K562 (cell line): ENCODE results near the gene USF2. TPM values are rescaled to one million over a fixed set of nuclear protein-coding genes. Genes with fewer than 3 reads are reported as not detected.

Source experiments
- ATAC-seq: fragments of 200-7000 bp; cut with Tn5 transposase; 3 replicates; pipeline ENCODE4 v1.9.1; 2020; ENCODE audit warnings: moderate library complexity
- Bru-seq: library from RNA; stranded (reverse); fragments of 400-500 nt; gene quantifications from one replicate; lab custom pipeline; 2021; lab: Mats Ljungman, UMichigan
- BruChase-seq, 2 experiments: library from RNA; stranded (reverse); fragments of 400-500 nt; gene quantifications; one replicate each; lab custom pipeline; 2021; lab: Mats Ljungman, UMichigan
- BruUV-seq: library from RNA; stranded (reverse); fragments of 400-500 nt; replicated peaks from 2 replicates; lab custom pipeline; 2021; lab: Mats Ljungman, UMichigan
- CTCF ChIA-PET: fragments of 300-600 bp; formaldehyde crosslinking; extraction: SDS; loops from one replicate; lab custom pipeline; 2021; ENCODE audit warnings: low intra/inter-chr PET ratio; lab: Yijun Ruan, JAX
- POLR2A ChIA-PET: fragments of 300-600, 350-650 bp; sonication (Branson Sonifier 250); formaldehyde crosslinking; extraction: SDS; loops from one replicate; lab custom pipeline; 2021; ENCODE audit warnings: antibody characterized with exemption, inconsistent platforms; lab: Yijun Ruan, JAX
- DNase-seq, 4 experiments: peaks; one replicate each; pipeline versions ENCODE4 v3.0.0 to v3.0.0-alpha.2; 2011 to 2018; ENCODE audit warnings: low spot score in 3 of 4, mixed read lengths in 3 of 4; ENCODE audit errors: extremely low read depth in 1 of 4
- FAIRE-seq: peaks from 2 replicates; lab custom pipeline; 2011; peaks lifted over from hg19 to GRCh38; lab: Jason Lieb, UNC
- H2AFZ ChIP-seq: 2 replicates; pipeline ENCODE4 v1.6.0; 2011; ENCODE audit warnings: low read depth, low read length, control low read depth, inconsistent platforms
- H3K27ac ChIP-seq: fragments of 200-600 bp; 3 replicates; pipeline ENCODE4 v1.8.0; 2011; ENCODE audit warnings: low read depth, mild to moderate bottlenecking, control low read depth, inconsistent platforms, low read length, moderate library complexity, mixed read lengths; ENCODE audit errors: extremely low read depth
- H3K27me3 ChIP-seq, 2 experiments: fragments of 300-600 bp in 1 of 2; 2 replicates in 1 of 2; 3 replicates in 1 of 2; pipeline versions ENCODE4 v1.6.0 to v1.8.0; 2011; ENCODE audit warnings: inconsistent platforms in 2 of 2, low read length in 2 of 2, mild to moderate bottlenecking in 1 of 2, mixed read lengths in 1 of 2, moderate library complexity in 1 of 2; ENCODE audit not compliant: control insufficient read depth in 2 of 2, insufficient read depth in 2 of 2
- H3K36me3 ChIP-seq: fragments of 300-600 bp; 3 replicates; pipeline ENCODE4 v1.8.0; 2011; ENCODE audit warnings: mild to moderate bottlenecking, low read length, inconsistent platforms; ENCODE audit not compliant: control insufficient read depth, insufficient read depth
- H3K4me1 ChIP-seq, 2 experiments: fragments of 200-600 bp in 1 of 2; replicated peaks in 1 of 2; 2 replicates in 1 of 2; 3 replicates in 1 of 2; pipeline versions ENCODE4 v1.5.1 to v1.8.0; 2011; ENCODE audit warnings: inconsistent platforms in 2 of 2, low read length in 2 of 2, mild to moderate bottlenecking in 1 of 2, mixed read lengths in 1 of 2, moderate library complexity in 1 of 2; ENCODE audit not compliant: control insufficient read depth in 2 of 2, insufficient read depth in 2 of 2
- H3K4me2 ChIP-seq: 2 replicates; pipeline ENCODE4 v1.6.1; 2011; ENCODE audit warnings: low read length, control low read depth, inconsistent platforms, mixed read lengths; ENCODE audit not compliant: insufficient read depth
- H3K4me3 ChIP-seq: fragments of 200-600 bp; sonication (generic), shearing (Covaris generic); 2 replicates; pipeline ENCODE4 v1.5.1; 2016; ENCODE audit warnings: control low read depth, inconsistent platforms
- H3K79me2 ChIP-seq: fragments of 200-600 bp; 3 replicates; pipeline ENCODE4 v1.8.0; 2011; ENCODE audit warnings: low read length, inconsistent platforms; ENCODE audit not compliant: control insufficient read depth, insufficient read depth
- H3K9ac ChIP-seq, 2 experiments: 2 replicates each; pipeline versions ENCODE4 v1.6.0 to v1.6.1; 2011; ENCODE audit warnings: low read depth in 2 of 2, low read length in 2 of 2, control low read depth in 1 of 2, inconsistent platforms in 1 of 2, mild to moderate bottlenecking in 1 of 2, mixed read lengths in 1 of 2; ENCODE audit not compliant: insufficient read depth in 1 of 2
- H3K9me1 ChIP-seq: one replicate; pipeline ENCODE4 v1.6.0; 2011; ENCODE audit warnings: inconsistent platforms, mild to moderate bottlenecking, low read length, moderate library complexity; ENCODE audit not compliant: control insufficient read depth, insufficient read depth
- H3K9me3 ChIP-seq: replicated peaks from 2 replicates; pipeline ENCODE4 v1.5.1; 2011; ENCODE audit warnings: low read depth, low read length, inconsistent platforms; ENCODE audit not compliant: control insufficient read depth, insufficient read depth
- H4K20me1 ChIP-seq: replicated peaks from 2 replicates; pipeline ENCODE4 v1.6.1; 2011; ENCODE audit warnings: low read length, inconsistent platforms, mixed read lengths; ENCODE audit not compliant: control insufficient read depth, insufficient read depth
- BHLHE40 ChIP-seq: IDR thresholded peaks from 2 replicates; pipeline ENCODE4 v1.6.1; 2011; ENCODE audit warnings: low read length, improper control_type of control experiment
- CCNT2 ChIP-seq: IDR thresholded peaks from 2 replicates; pipeline ENCODE4 v1.6.1; 2011; ENCODE audit warnings: borderline replicate concordance, low read depth, mild to moderate bottlenecking, moderate library complexity, mixed read lengths, low read length; ENCODE audit not compliant: insufficient read length; ENCODE audit errors: extremely low read depth
- FOXJ2 ChIP-seq: fragments of 200-800 bp; sonication (Bioruptor generic); IDR thresholded peaks from 2 replicates; pipeline ENCODE4 v1.6.1; 2016; ENCODE audit warnings: missing genetic modification characterization, missing compliant biosample characterization
- MED1 ChIP-seq: sonication (generic); formaldehyde crosslinking; IDR thresholded peaks from 2 replicates; pipeline ENCODE4 v1.8.1; 2023; ENCODE audit warnings: missing genetic modification reagents, borderline replicate concordance
- MIER1 ChIP-seq: fragments of 450-650 bp; IDR thresholded peaks from 2 replicates; pipeline ENCODE4 v1.6.1; 2016; ENCODE audit warnings: antibody characterized with exemption, mild to moderate bottlenecking, low read depth
- MYC ChIP-seq, 2 experiments: fragments of 250-450 bp in 1 of 2; sonication (Bioruptor Pico) in 1 of 2; IDR thresholded peaks; 2 replicates each; pipeline versions ENCODE4 v1.5.1 to v1.6.1; 2012 to 2021; ENCODE audit warnings: low read depth in 2 of 2, borderline replicate concordance in 1 of 2, improper control_type of control experiment in 1 of 2, low read length in 1 of 2, mild to moderate bottlenecking in 1 of 2, moderate library complexity in 1 of 2
- POLR2AphosphoS5 ChIP-seq: IDR thresholded peaks from 2 replicates; pipeline ENCODE4 v1.6.1; 2011; ENCODE audit warnings: mild to moderate bottlenecking, low read depth, low read length, moderate library complexity; ENCODE audit not compliant: control insufficient read depth, insufficient read depth
- POLR2H ChIP-seq: IDR thresholded peaks from 2 replicates; pipeline ENCODE4 v1.6.1; 2016; ENCODE audit warnings: missing genetic modification characterization, low read depth, mild to moderate bottlenecking, control low read depth, missing compliant biosample characterization, moderate library complexity
- SMARCA5 ChIP-seq: fragments of 450-650 bp; IDR thresholded peaks from 2 replicates; pipeline ENCODE4 v1.6.1; 2016
- ZNF134 ChIP-seq: fragments of 250-450 bp; sonication (Bioruptor Pico); conservative IDR thresholded peaks from 2 replicates; pipeline ENCODE4 v1.4.0; 2020
- ZNF224 ChIP-seq: sonication (generic); formaldehyde crosslinking; IDR thresholded peaks from 2 replicates; pipeline ENCODE4 v1.8.0; 2022; ENCODE audit warnings: mild to moderate bottlenecking, missing genetic modification reagents
- ZNF76 ChIP-seq: fragments of 250-450 bp; sonication (Bioruptor Pico); IDR thresholded peaks from 2 replicates; pipeline ENCODE4 v1.4.0; 2020; ENCODE audit warnings: mild to moderate bottlenecking, moderate library complexity, borderline replicate concordance
- WGBS: fragments of 100-300 bp; shearing (Covaris generic); methylation state at CpG from one replicate; pipeline ENCODE4 v1.1.6; 2016; ENCODE audit warnings: low coverage, mixed read lengths; ENCODE audit not compliant: insufficient coverage; ENCODE audit errors: missing lambda C conversion rate; 5-methylcytosine and 5-hydroxymethylcytosine counted together
- in situ Hi-C: fragments of 300-500 bp; cut with MboI; formaldehyde crosslinking; loops from 4 replicates; pipeline ENCODE4 v1.15.0; 2018; ENCODE audit warnings: inconsistent platforms, mixed read lengths
- intact Hi-C: fragments of 100-400 bp; cut with micrococcal nuclease; formaldehyde crosslinking; loops from 2 replicates; pipeline ENCODE4 v1.14.2; 2022
- long read RNA-seq, 3 experiments: library from polyadenylated mRNA in 2 of 3; library from RNA in 1 of 3; unstranded in 2 of 3; stranded (forward) in 1 of 3; transcript quantifications; one replicate each; pipeline ENCODE4 v2.0.0, GENCODE V29; 2019 to 2022
- polyA minus RNA-seq, 3 experiments: library from RNA; depleted of rRNA, polyadenylated mRNA; stranded (reverse); fragments of >200 nt; gene quantifications; 2 replicates each; pipeline ENCODE4 v1.2.3, GENCODE V29; 2011
- polyA plus RNA-seq, 8 experiments: library from polyadenylated mRNA; depleted of rRNA in 4 of 8; stranded (reverse) in 5 of 8; unstranded in 3 of 8; fragments of >200 nt; fragmentation: Nextera tagmentation in 2 of 8; fragmentation: Illumina TruSeq in 1 of 8; extraction: Ambion mirVana in 2 of 8; extraction: Trizol in 1 of 8; gene quantifications; 2 replicates each; pipeline versions ENCODE4 v1.2.1 to v1.2.3, GENCODE V29; 2011 to 2014; ENCODE audit warnings: inconsistent platforms in 1 of 8, missing spikeins in 1 of 8
- total RNA-seq, 7 experiments: library from RNA; depleted of rRNA in 6 of 7; stranded (reverse); fragments of >200 nt in 6 of 7; fragmentation: Illumina TruSeq in 2 of 7; extraction: Trizol in 2 of 7; gene quantifications; 2 replicates each; pipeline versions ENCODE4 v1.2.1 to v1.2.3, GENCODE V29; 2011 to 2021; ENCODE audit warnings: low replicate concordance in 1 of 7

The USF2 gene
- total RNA-seq (2011; cell fraction: chromatin; rRNA removed; ENCODE audit: low replicate concordance) = 42.6 and 101 TPM in 2 replicates
- 81.1 and 82.5 TPM in 2 replicates for total RNA-seq (2011; cell fraction: nucleolus; rRNA removed)
- 54.4 and 62.0 TPM in 2 replicates for total RNA-seq (2011; cell fraction: nucleoplasm; rRNA removed)
- total RNA-seq (2014; rRNA removed) (79.6 and 92.0 TPM in 2 replicates), total RNA-seq (2014; rRNA removed; fragmentation: Illumina TruSeq; extraction: Trizol) (27.8 and 31.1 TPM in 2 replicates), total RNA-seq (2015; rRNA removed; fragmentation: Illumina TruSeq; extraction: Trizol) (41.3 and 44.8 TPM in 2 replicates), total RNA-seq (2021) (79.6 and 85.1 TPM in 2 replicates), polyA plus RNA-seq (2011; rRNA removed) (62.5 and 69.2 TPM in 2 replicates), polyA plus RNA-seq (2014; fragmentation: Illumina TruSeq; extraction: Trizol) (57.2 and 58.4 TPM in 2 replicates), polyA plus RNA-seq (2014; fragmentation: Nextera tagmentation; extraction: Ambion mirVana) (under 1 TPM; 0.27 to 0.34 TPM), polyA plus RNA-seq (2014; rRNA removed) (78.0 and 93.7 TPM in 2 replicates), polyA minus RNA-seq (2011; rRNA and poly(A)+ RNA removed) (31.5 and 39.4 TPM in 2 replicates), Bru-seq, nascent RNA (percentile 69 among the genes with signal in this experiment), BruChase-seq, experiment 1, labeled RNA remaining after a 2-hour chase (percentile 75 among the genes with signal in this experiment), BruChase-seq, experiment 2, labeled RNA remaining after a 6-hour chase (percentile 80 among the genes with signal in this experiment)
- polyA plus RNA-seq (2011; cell fraction: cytosol; rRNA removed) = 53.9 and 98.4 TPM in 2 replicates
- polyA plus RNA-seq (2011; cell fraction: nucleus; rRNA removed) = 102 and 108 TPM in 2 replicates
- 81.4 and 98.5 TPM in 2 replicates for polyA plus RNA-seq (2012)
- polyA minus RNA-seq (2011; cell fraction: cytosol; rRNA and poly(A)+ RNA removed) = 28.5 and 53.2 TPM in 2 replicates
- polyA minus RNA-seq (2011; cell fraction: nucleus; rRNA and poly(A)+ RNA removed) = 21.7 and 31.3 TPM in 2 replicates
- long read RNA-seq, experiment 1, transcript USF2-206 (2 exons, 2,742 nt) = minor isoform, 6 of 120 reads
- long read RNA-seq, experiment 1, transcript USF2-201 (10 exons, 1,634 nt) = major isoform, 9 of 120 reads
- long read RNA-seq, experiment 1, partial matches to known transcripts = 63 of 120 reads
- long read RNA-seq, experiment 1, other reads (novel, unspliced or antisense) = 36 of 120 reads
- long read RNA-seq, experiment 2, transcript USF2-201 (10 exons, 1,634 nt) = major isoform, 32 of 98 reads
- long read RNA-seq, experiment 2, transcript USF2-202 (9 exons, 1,523 nt) = minor isoform, 13 of 98 reads
- long read RNA-seq, experiment 2, partial matches to known transcripts = 26 of 98 reads
- long read RNA-seq, experiment 2, other reads (novel, unspliced or antisense) = 13 of 98 reads
- long read RNA-seq, experiment 3, partial matches to known transcripts = 2 of 6 reads
- long read RNA-seq, experiment 3, other reads (novel, unspliced or antisense) = 1 of 6 reads

- peak within 1 kb of the TSS; percentile 89 for H3K27ac ChIP-seq
- ChIA-PET CTCF (interaction anchor here (0.6 to 2.0 kb wide), 4 partner anchors 21 to 323 kb away, joined by 3 to 6 read pairs (median 4); no protein-coding TSS in a partner anchor), POLR2A (interaction anchor here (0.6 to 1.0 kb wide), 4 partner anchors 12 to 1466 kb away, joined by 3 to 5 read pairs (median 3); partner anchors contain the start of gene FXYD7)
- no peaks in the 10 kb centered on the region for H3K27me3 ChIP-seq
- H3K4me1 ChIP-seq = peaks cover 15 to 44% of the 10 kb centered on the region in 2 experiments
- H2AFZ ChIP-seq = peak within 1 kb of the TSS; percentile 84; the same call in 1 of the 2 replicates
- H3K9me1 ChIP-seq = no peaks in the 10 kb centered on the region
- DNase-seq (peak; percentile 79 to 89 (median 84)), ATAC-seq (peak; percentile 17; the same call in 2 of the 3 replicates), FAIRE-seq (no peak)
- H3K36me3 ChIP-seq = peaks cover 75% of the 10 kb centered on the region
- no peaks in the 10 kb centered on the region for H4K20me1 ChIP-seq
- 0% methylated on average over 13 of the region's 126 CpGs for WGBS
- in situ Hi-C loops = no loop called here
- no TSS peak for BruUV-seq
- H3K9ac ChIP-seq = peak within 1 kb of the TSS; percentile 87 to 99
- peaks cover 23% of the 10 kb centered on the region for H3K79me2 ChIP-seq
- H3K9me3 ChIP-seq = no peaks in the 10 kb centered on the region
- peak within 1 kb of the TSS; percentile 82 for H3K4me2 ChIP-seq
- H3K4me3 ChIP-seq = peak within 1 kb of the TSS; percentile 56
- intact Hi-C loops = loop anchor here (5.0 kb wide), 2 partner anchors 111 to 126 kb away; partner anchors contain the start of gene FXYD7
- no peak for TF ChIP-seq POLR2H
- TF ChIP-seq MYC (IDR thresholded peaks at IDR 0.05; ENCODE audit: low read depth, low read length) = peak; percentile 53; the same call in 1 of the 2 replicates
- TF ChIP-seq MYC (CRISPR knock-in tag; IDR thresholded peaks at IDR 0.05; ENCODE audit: borderline replicate concordance, low read depth) = no peak
- TF ChIP-seq BHLHE40 = peak; percentile 73
- TF ChIP-seq CCNT2 = peak; percentile 53
- TF ChIP-seq SMARCA5 = no peak
- TF ChIP-seq POLR2AphosphoS5 = no peak
- no peak for TF ChIP-seq MIER1
- TF ChIP-seq ZNF134 (CRISPR knock-in tag) = no peak
- TF ChIP-seq FOXJ2 (tag) = peak; percentile 55; the same call in 1 of the 2 replicates
- no peak for TF ChIP-seq ZNF224
- no peak for TF ChIP-seq ZNF76
- TF ChIP-seq MED1 (CRISPR knock-in tag) = no peak
These were observed at the start of gene USF2 for GRCh38 chr19:35268536-35269437. USF2 (plus strand) TSS chr19:35268962; CDS start chr19:35269102, 140 bp downstream.
